Endothelial cell of umbilical vein (primary cell): ENCODE data around the gene RIT2. TPM values are rescaled to one million over a fixed set of nuclear protein-coding genes. Genes with fewer than 3 reads are reported as not detected.

Source experiments
- BruUV-seq: library from RNA; stranded (reverse); fragments of 400-500 nt; replicated peaks from 2 replicates; lab custom pipeline; 2021; lab: Mats Ljungman, UMichigan
- CTCF ChIA-PET: fragments of 300-600, 350-600 bp; sonication (Branson Sonifier 250); formaldehyde crosslinking; loops from one replicate; lab custom pipeline; 2021; ENCODE audit warnings: antibody characterized with exemption, inconsistent platforms; lab: Charles Lee
- POLR2A ChIA-PET: fragments of 300-600, 350-600 bp; sonication (Branson Sonifier 250); formaldehyde crosslinking; loops from one replicate; lab custom pipeline; 2021; ENCODE audit warnings: antibody characterized with exemption, inconsistent platforms; lab: Charles Lee
- DNase-seq: peaks from one replicate; pipeline ENCODE4 v3.0.0-alpha.2; 2011; ENCODE audit warnings: low read depth, low spot score
- FAIRE-seq: peaks from 2 replicates; lab custom pipeline; 2011; peaks lifted over from hg19 to GRCh38; lab: Jason Lieb, UNC
- H2AFZ ChIP-seq: 2 replicates; pipeline ENCODE4 v1.6.0; 2012; ENCODE audit warnings: low read depth, low read length, control low read depth, inconsistent platforms
- H3K27ac ChIP-seq: 2 replicates; pipeline ENCODE4 v1.5.1; 2011; ENCODE audit warnings: low read depth, mild to moderate bottlenecking, control low read depth, low read length, moderate library complexity; ENCODE audit not compliant: insufficient read depth
- H3K27me3 ChIP-seq, 2 experiments: 2 replicates each; pipeline versions ENCODE4 v1.6.0 to v1.6.1; 2011; ENCODE audit warnings: low read length in 2 of 2, mixed read lengths in 1 of 2; ENCODE audit not compliant: control insufficient read depth in 2 of 2, insufficient read depth in 2 of 2
- H3K36me3 ChIP-seq, 2 experiments: 2 replicates in 1 of 2; 3 replicates in 1 of 2; pipeline ENCODE4 v1.5.1; 2011; ENCODE audit warnings: low read length in 2 of 2, mild to moderate bottlenecking in 1 of 2, moderate library complexity in 1 of 2; ENCODE audit not compliant: control insufficient read depth in 2 of 2, insufficient read depth in 2 of 2; ENCODE audit errors: extremely low read depth in 1 of 2
- H3K4me1 ChIP-seq: 3 replicates; pipeline ENCODE4 v1.5.1; 2011; ENCODE audit warnings: mild to moderate bottlenecking, low read length; ENCODE audit not compliant: control insufficient read depth, insufficient read depth; ENCODE audit errors: extremely low read depth
- H3K4me2 ChIP-seq: 2 replicates; pipeline ENCODE4 v1.6.1; 2011; ENCODE audit warnings: low read length, control low read depth, mixed read lengths; ENCODE audit not compliant: insufficient read depth
- H3K4me3 ChIP-seq, 3 experiments: fragments of 200-600 bp in 1 of 3; sonication (generic), shearing (Covaris generic) in 1 of 3; replicated peaks in 1 of 3; 2 replicates each; pipeline ENCODE4 v1.5.1; 2011 to 2016; ENCODE audit warnings: control low read depth in 3 of 3, low read length in 3 of 3, mild to moderate bottlenecking in 2 of 3, inconsistent platforms in 1 of 3, low read depth in 1 of 3, moderate library complexity in 1 of 3; ENCODE audit not compliant: insufficient read depth in 1 of 3
- H3K79me2 ChIP-seq: 2 replicates; pipeline ENCODE4 v1.6.0; 2012; ENCODE audit warnings: low read length, inconsistent platforms; ENCODE audit not compliant: control insufficient read depth, insufficient read depth
- H3K9ac ChIP-seq: replicated peaks from 2 replicates; pipeline ENCODE3; 2011; ENCODE audit warnings: low read length, control low read depth; ENCODE audit not compliant: insufficient read depth; ENCODE audit errors: extremely low read depth
- H3K9me1 ChIP-seq: replicated peaks from 3 replicates; pipeline ENCODE4 v1.6.0; 2011; ENCODE audit warnings: mild to moderate bottlenecking, low read length; ENCODE audit not compliant: control insufficient read depth, insufficient read depth; ENCODE audit errors: extremely low read depth
- H3K9me3 ChIP-seq: replicated peaks from 2 replicates; pipeline ENCODE4 v1.5.1; 2012; ENCODE audit warnings: low read length, inconsistent platforms; ENCODE audit not compliant: control insufficient read depth, insufficient read depth
- H4K20me1 ChIP-seq: replicated peaks from 2 replicates; pipeline ENCODE3; 2011; ENCODE audit warnings: mild to moderate bottlenecking, low read length; ENCODE audit not compliant: control insufficient read depth, insufficient read depth; ENCODE audit errors: extremely low read depth
- EZH2 ChIP-seq: IDR thresholded peaks from 2 replicates; pipeline ENCODE4 v1.6.1; 2012; ENCODE audit warnings: borderline replicate concordance, low read depth, mild to moderate bottlenecking, moderate library complexity, low read length, inconsistent platforms; ENCODE audit not compliant: severe bottlenecking
- FOS ChIP-seq: IDR thresholded peaks from 2 replicates; pipeline ENCODE4 v1.6.1; 2011; ENCODE audit warnings: mild to moderate bottlenecking, low read length, moderate library complexity, borderline replicate concordance; ENCODE audit not compliant: insufficient read depth
- GATA2 ChIP-seq: IDR thresholded peaks from 2 replicates; pipeline ENCODE4 v1.7.0; 2011; ENCODE audit warnings: low read depth, mild to moderate bottlenecking, moderate library complexity, mixed read lengths, low read length; ENCODE audit not compliant: insufficient read length, insufficient read depth
- JUN ChIP-seq: IDR thresholded peaks from 2 replicates; pipeline ENCODE4 v1.6.1; 2011; ENCODE audit warnings: borderline replicate concordance, low read depth; ENCODE audit not compliant: insufficient read length, insufficient read depth
- MYC ChIP-seq: IDR thresholded peaks from one replicate; pipeline ENCODE4 v1.6.1; 2011; ENCODE audit warnings: mild to moderate bottlenecking, low read depth, low read length
- POLR2A ChIP-seq: IDR thresholded peaks from 2 replicates; pipeline ENCODE4 v1.6.1; 2012; ENCODE audit warnings: low read depth, mild to moderate bottlenecking, control low read depth, low read length
- POLR2AphosphoS5 ChIP-seq: IDR thresholded peaks from 2 replicates; pipeline ENCODE4 v1.6.1; 2012; ENCODE audit warnings: low read depth, mild to moderate bottlenecking, control low read depth, low read length, moderate library complexity; ENCODE audit not compliant: insufficient read depth
- dilution Hi-C: fragments of 300-500 bp; cut with MboI; formaldehyde crosslinking; loops from one replicate; pipeline ENCODE4 v1.15.0; 2019; ENCODE audit warnings: low sequenced_read_pairs; ENCODE audit not compliant: extremely low pct_ligation_motif_present
- intact Hi-C: fragments of 100-400 bp; cut with micrococcal nuclease; formaldehyde crosslinking; loops from one replicate; pipeline ENCODE4 v1.10.0; 2022
- polyA plus RNA-seq, 4 experiments: library from polyadenylated mRNA; depleted of rRNA in 3 of 4; stranded (reverse) in 3 of 4; unstranded in 1 of 4; fragments of >200 nt; gene quantifications; 2 replicates each; pipeline versions ENCODE4 v1.2.1 to v1.2.3, GENCODE V29; 2011 to 2012; ENCODE audit warnings: missing spikeins in 1 of 4
- total RNA-seq: library from RNA; stranded (reverse); gene quantifications from 2 replicates; pipeline ENCODE4 v1.2.3, GENCODE V29; 2021
- TF ChIP-seq, protein P1 (sequence below): IDR thresholded peaks from 2 replicates; pipeline ENCODE4 v1.6.1; 2011; ENCODE audit not compliant: insufficient read depth, insufficient read length
- TF ChIP-seq, protein P2 (sequence below), 2 donors: IDR thresholded peaks; 1 replicate in 1 of 2; 2 replicates in 1 of 2; pipeline ENCODE4 v1.5.1; 2011; ENCODE audit warnings: low read length in 2 of 2, mild to moderate bottlenecking in 2 of 2, moderate library complexity in 2 of 2, control low read depth in 1 of 2, inconsistent platforms in 1 of 2, low read depth in 1 of 2; ENCODE audit not compliant: insufficient read depth in 1 of 2; ENCODE audit errors: extremely low read depth in 1 of 2

RIT2 gene
- total and polyA plus RNA-seq, 2 donors (not counting 3 experiments of a cell fraction or from before 2014, with no cell fraction given), result not detected

DNA sequence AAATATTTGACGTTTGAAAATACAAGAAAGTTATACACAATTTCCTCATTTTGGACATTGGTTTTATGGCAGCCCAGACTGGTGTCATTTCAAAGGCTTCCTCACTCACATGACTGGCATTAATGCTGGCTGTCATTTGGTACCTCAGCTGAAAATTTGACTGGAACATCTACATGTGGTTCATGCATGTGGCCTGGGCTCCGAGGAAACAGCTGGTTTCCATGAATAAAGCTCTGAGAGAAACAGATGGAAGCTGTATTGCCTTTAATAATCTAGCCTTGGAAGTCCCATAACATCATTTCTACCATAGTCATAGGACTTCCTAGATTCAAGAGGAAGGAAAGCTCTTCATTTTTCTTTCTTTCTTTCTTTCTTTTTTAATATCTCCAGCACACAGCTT is 42.9 kb upstream of the RIT2 start:
- TF ChIP-seq GATA2 (no peak), MYC (no peak), FOS (no peak), POLR2A (no peak), JUN (no peak), EZH2 (no peak)
- TF ChIP-seq, protein P1, sequence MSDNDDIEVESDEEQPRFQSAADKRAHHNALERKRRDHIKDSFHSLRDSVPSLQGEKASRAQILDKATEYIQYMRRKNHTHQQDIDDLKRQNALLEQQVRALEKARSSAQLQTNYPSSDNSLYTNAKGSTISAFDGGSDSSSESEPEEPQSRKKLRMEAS, result no peak
- intact Hi-C loops (no loop called here), dilution Hi-C loops (no loop called here)
- no TSS peak for BruUV-seq
- no peaks in the 10 kb centered on the region for H3K79me2 ChIP-seq
- no peak for DNase-seq
- H3K9me1 ChIP-seq, result no peaks in the 10 kb centered on the region
- no peak overlapping the region for H3K4me3 ChIP-seq
- no peak overlapping the region for H3K27ac ChIP-seq
- H4K20me1 ChIP-seq, result no peaks in the 10 kb centered on the region
- H3K4me2 ChIP-seq, result no peak overlapping the region
- no peak overlapping the region for H2AFZ ChIP-seq
- POLR2A ChIA-PET, result no interaction called here
- CTCF ChIA-PET, result no interaction called here
- peaks cover 14% of the 10 kb centered on the region for H3K4me1 ChIP-seq
- no peaks in the 10 kb centered on the region for H3K27me3 ChIP-seq
- FAIRE-seq, result no peak
- no peaks in the 10 kb centered on the region for H3K9me3 ChIP-seq
- no peaks in the 10 kb centered on the region for H3K36me3 ChIP-seq
- no peak overlapping the region for H3K9ac ChIP-seq

GRCh38 chr18:43155842-43156241 is 40.4 kb upstream of the RIT2 start:
- Histone ChIP-seq H3K27me3 (no peaks in the 10 kb centered on the region), H3K36me3 (no peaks in the 10 kb centered on the region), H3K9ac (no peak overlapping the region), H3K79me2 (no peaks in the 10 kb centered on the region), H3K9me1 (no peaks in the 10 kb centered on the region), H3K27ac (no peak overlapping the region), H3K9me3 (no peaks in the 10 kb centered on the region), H3K4me1 (peaks cover 4% of the 10 kb centered on the region), H2AFZ (no peak overlapping the region), H3K4me2 (no peak overlapping the region), H3K4me3 (no peak overlapping the region), H4K20me1 (no peaks in the 10 kb centered on the region)
- BruUV-seq, result no TSS peak
- CTCF ChIA-PET, result no interaction called here
- TF ChIP-seq, protein P1, result no peak
- TF ChIP-seq EZH2 (no peak), POLR2AphosphoS5 (no peak), JUN (no peak), POLR2A (no peak), MYC (no peak), FOS (no peak), GATA2 (no peak)
- TF ChIP-seq, protein P2, sequence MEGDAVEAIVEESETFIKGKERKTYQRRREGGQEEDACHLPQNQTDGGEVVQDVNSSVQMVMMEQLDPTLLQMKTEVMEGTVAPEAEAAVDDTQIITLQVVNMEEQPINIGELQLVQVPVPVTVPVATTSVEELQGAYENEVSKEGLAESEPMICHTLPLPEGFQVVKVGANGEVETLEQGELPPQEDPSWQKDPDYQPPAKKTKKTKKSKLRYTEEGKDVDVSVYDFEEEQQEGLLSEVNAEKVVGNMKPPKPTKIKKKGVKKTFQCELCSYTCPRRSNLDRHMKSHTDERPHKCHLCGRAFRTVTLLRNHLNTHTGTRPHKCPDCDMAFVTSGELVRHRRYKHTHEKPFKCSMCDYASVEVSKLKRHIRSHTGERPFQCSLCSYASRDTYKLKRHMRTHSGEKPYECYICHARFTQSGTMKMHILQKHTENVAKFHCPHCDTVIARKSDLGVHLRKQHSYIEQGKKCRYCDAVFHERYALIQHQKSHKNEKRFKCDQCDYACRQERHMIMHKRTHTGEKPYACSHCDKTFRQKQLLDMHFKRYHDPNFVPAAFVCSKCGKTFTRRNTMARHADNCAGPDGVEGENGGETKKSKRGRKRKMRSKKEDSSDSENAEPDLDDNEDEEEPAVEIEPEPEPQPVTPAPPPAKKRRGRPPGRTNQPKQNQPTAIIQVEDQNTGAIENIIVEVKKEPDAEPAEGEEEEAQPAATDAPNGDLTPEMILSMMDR (IDR thresholded peaks at IDR 0.05; ENCODE audit: extremely low read depth in 1 of 2, insufficient read depth in 1 of 2, low read depth in 1 of 2, low read length in 2 of 2), result no peak
- FAIRE-seq, result no peak
- dilution Hi-C loops, result no loop called here
- POLR2A ChIA-PET, result no interaction called here
- intact Hi-C loops, result no loop called here
- no peak for DNase-seq
